HG03520 (cell line): Measurements from ENCODE around the gene CCNY.

ENCODE experiments used
- ATAC-seq: cut with Tn5 transposase; IDR thresholded peaks from one replicate; pipeline ENCODE4 v1.9.1; 2021; ENCODE audit warnings: mild to moderate bottlenecking, moderate library complexity; ENCODE audit not compliant: unreplicated experiment

CCNY gene

DNA sequence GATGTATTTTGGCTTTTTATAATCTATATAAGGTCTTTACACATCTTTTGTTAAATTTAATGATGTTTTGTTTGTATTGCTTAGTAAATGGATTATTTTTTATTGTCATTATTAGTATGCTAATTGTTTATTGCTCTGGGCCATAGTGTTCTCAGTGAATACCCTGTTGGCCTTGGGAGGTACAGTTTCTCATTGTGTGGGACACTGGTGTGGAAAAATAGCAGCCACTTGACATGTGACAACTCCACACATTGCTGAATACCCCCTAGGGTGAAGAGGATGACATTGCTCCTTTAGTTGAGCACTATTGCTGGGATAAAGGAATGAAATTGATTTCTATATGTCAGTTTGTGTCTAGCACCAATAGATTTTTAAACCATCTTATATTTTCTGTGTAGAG, 130.9 kb downstream of the CCNY start:
- no peak for ATAC-seq

GRCh38 chr10:35470248-35470924, 134.1 kb downstream of the CCNY start:
- no peak for ATAC-seq

DNA sequence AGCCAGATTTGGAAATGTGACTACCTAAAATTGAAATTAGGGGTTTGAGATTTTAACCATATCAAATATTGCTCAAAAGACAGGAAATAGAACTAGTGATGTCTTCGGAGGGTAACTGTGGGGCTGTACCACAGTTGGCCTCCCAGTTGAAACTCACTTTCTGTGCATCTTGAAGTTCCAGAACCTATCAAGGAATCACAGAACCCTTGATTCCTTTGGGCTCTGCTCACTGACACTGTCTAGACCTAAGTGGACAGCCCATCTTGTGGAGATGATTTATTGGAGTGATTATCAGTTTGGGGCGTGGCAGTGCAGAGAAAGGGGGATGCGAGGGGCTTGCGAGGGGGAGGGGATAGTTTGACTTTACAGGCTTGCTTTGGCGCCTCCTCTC, 134.6 kb downstream of the CCNY start:
- ATAC-seq, result no peak

GRCh38 chr10:35471435-35471834, 135.1 kb downstream of the CCNY start:
- ATAC-seq, result no peak

DNA sequence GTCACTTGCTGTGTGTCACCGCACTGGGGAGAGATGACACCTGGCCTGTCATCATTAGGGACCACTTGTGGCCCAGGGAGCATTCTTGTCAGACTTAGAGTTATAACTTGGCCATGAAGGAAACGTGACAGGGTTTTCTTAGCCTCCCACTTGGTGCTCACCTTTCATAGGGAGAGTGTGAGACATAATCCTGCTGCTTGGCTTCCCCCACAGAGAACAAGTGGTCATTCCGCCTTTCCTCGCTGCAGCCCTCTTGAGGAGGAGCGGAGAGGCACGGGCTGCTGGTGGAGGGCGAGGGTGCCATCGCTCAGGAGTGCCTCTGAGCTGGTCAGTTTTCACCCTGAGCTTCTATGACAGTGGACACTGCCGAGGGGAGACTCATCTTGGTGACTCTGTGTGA, 143.8 kb downstream of the CCNY start:
- ATAC-seq, result no peak

GRCh38 chr10:35481413-35481812, 145.1 kb downstream of the CCNY start:
- ATAC-seq, result no peak

- ATAC-seq, result no peak
Measured at GRCh38 chr10:35486297-35486990, 150.1 kb downstream of the CCNY start.

DNA sequence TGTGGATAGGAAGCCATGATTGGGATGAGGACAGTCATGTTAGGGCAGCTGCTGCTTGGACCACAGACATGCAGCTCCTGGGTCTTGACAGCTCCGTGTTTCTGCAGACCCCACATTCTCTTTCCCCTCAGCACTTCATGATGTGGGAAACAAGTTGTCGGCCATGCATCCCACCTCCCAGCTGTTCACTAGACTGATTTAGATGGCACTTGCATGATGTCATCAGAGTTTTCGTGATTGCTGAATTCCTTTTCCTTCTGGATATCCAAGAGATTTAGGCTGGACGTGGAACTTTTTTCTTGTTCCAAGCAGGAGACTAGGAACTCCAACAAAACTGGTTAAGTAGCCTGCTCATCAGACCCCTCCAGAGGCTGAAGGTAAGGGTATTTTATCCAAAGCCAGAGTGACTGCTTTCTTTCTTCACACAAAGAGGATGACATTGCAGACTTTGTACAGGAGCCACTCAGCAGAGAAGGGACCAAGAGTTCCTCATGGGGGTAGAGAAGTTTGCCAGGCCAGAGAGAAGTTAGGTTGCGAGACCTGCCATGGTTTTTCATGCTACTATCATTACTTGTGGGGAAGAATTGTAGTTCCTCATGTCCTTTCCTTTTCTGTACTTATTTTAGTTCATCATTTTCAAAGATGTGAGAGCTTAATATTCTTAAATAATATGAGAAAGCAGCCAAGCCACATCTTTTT, 151.2 kb downstream of the CCNY start:
- ATAC-seq, result no peak

DNA sequence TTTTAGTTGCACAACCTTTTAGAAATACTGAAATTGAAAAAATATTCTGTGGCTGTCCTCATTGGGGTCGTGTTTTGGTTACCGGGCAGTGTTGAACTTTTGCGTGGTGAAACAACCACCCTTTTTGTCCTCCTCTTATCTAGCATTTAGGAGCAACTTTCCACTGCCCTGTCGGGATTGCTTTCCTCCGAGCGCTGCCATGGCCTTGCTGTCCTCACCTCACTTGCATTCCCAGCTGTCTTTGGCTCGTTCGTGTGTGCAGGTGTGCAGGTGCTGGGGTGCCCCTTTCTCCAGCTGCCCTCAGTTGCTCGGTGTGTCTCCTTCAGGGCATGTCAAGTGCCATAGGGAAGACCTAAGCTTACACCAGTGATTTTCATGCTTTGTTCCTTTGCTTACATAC, 151.9 kb downstream of the CCNY start:
- ATAC-seq, result no peak

DNA sequence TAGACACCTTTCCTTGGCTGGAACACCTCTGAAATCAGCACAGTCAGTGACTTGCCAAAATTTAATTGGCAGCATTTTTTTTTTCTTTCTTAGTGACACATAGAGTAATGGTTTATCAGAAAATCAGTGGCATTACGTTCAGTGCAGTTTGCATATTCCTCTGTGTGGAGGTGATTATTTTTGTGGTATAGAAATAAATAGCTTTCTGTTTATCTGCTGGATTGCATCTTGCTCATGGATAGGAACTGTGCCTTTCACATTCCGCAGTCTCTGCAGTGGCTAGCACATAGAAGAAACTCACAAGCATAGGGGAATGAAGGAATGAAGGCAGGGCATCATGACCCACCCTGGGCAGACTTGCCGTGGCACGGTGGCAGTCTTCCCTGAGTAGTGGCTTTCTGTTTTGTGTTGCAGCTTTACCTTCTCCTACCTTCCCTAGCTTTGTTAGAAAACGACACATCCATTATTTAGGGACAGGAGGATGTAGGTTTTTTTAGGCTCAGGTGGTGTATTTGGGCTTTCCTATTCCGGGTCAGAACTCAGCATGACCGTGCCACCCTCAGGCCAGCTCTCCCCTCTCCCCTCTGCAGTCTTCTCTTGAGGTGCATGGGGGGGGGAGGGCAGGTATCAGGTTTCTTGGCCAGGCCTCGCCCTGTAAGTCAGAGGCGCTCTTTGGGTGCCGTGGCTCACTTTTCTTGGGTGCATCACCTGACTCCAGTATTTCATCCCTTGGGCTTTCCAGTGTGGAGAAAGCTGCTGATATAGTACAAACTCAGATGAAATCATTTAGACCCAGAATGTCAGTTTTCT, 156.3 kb downstream of the CCNY start:
- no peak for ATAC-seq

- no peak for ATAC-seq
Measured at GRCh38 chr10:35493196-35494118, 157.1 kb downstream of the CCNY start.

GRCh38 chr10:35495521-35496119, 159.3 kb downstream of the CCNY start:
- ATAC-seq, result peak; percentile 42

GRCh38 chr10:35497909-35498308, 161.6 kb downstream of the CCNY start:
- no peak for ATAC-seq

DNA sequence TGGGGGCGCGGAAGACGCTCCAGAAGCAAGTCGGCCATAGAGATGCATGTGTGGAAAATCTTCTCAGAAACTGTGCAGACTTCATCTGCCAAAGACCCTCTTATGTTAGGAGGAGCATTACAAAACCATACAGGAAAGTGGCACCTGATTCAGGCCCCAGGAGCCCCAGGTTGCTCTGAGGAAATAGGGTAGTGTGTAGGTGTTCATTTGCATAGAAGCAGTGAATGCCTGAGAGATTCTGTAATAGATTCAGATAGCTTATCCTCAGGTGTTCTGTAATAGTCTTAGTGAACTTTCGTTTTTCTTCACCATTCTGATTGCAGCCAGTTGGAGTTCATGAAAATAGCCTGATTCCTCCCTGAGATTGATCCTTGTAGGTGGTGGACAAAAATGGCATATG, 162.4 kb downstream of the CCNY start:
- peak; percentile 78 for ATAC-seq

GRCh38 chr10:35501923-35502322, 165.6 kb downstream of the CCNY start:
- no peak for ATAC-seq

DNA sequence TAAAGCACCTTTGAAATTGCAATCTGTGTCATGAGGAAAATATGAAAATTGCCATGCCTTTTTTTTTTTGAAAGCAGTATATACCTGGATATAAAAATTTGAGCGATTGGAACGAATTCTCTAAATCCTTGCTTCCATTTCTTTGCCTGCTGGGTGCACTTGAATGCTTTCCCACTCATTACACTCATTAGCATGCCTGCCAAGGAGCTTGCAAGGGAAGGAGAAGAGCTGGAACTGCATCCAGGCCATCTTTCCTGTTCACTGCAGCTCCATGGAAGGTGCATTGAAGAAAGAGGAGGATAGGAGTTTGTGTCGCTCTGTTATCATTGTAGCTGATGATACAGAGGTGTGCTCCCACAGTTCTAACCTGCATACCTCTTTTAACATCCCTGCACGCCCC, 166.4 kb downstream of the CCNY start:
- ATAC-seq, result no peak

DNA sequence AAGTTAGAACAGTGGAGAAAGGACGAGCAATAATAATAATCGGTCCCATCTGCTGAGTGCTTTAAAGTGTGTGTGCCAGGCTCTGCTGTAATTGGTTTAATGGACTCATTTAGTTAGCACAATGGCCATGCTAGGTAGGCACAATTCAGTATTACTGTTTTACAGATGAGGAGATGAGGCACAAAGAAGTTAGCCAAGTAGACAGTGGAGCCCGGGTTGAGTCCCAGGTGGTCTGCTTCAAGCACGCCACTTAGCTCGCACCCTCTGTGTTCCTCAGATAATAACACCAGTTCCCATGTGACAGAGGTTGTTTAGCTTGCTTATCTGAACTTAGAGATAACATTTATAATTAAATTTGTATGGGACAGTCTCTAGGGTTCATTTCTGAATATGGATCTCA, 167.3 kb downstream of the CCNY start:
- no peak for ATAC-seq

DNA sequence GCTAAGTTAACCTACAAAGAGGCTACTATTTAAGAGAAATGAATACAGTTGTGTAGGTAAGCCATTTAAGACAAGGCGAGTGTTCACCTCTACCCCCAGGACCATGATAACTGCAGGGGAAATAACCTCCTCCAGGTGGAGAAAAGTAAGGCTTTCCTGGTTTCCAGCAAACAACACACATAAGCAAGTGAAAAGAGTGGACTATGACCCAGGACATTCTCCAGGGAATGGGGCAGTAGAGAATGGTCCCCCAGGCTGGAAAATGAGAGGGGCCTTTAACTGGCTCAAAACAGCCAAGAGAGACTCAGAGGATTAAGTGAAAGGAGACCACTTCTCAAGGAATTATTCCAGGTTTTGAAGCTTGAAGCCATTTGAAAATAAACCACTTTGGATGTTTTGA, 167.8 kb downstream of the CCNY start:
- no peak for ATAC-seq

DNA sequence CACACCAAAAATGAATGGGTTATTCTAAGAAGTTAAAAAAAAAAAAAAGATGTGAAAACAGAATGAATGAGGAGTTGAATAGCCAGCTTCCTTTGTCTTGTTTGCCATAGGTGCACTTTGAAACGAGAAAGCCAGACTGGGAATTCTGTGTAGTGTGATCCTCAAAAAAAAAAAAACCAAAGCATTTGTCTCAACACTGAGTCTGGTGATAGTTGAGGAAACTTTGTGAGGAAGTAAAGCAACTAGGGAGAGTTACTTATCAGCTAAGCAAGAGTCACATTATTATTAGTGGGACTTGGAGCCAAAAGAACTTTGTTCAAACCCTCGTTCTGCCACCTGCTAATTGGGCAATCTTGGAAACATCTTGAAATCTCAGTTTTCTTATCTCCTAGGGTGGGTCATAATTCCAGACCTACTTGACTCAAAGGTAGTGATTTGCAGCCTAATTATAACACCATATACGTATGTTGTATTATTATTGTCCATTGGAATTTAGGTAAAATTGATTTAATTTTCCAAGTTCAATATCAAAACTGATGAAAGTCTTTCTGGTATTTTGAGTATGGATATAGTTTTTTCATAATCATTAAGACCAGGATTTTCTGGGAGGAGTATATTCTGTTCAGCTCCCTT, 169.0 kb downstream of the CCNY start:
- no peak for ATAC-seq
